ENCODE results near the gene PHF19.

GRCh38 chr9:120912958-120913646 is 36.1 kb upstream of the PHF19 start:
- no peak for TF ChIP-seq CTCF (IDR thresholded peaks at IDR 0.05)
- TF ChIP-seq POLR2A (IDR thresholded peaks at IDR 0.05): no peak

All from lower leg skin (tissue), 3 donors.